ENCODE results near the gene OTUB2.

- no peak for TF ChIP-seq CTCF (IDR thresholded peaks at IDR 0.05)
- no peak for TF ChIP-seq POLR2A (IDR thresholded peaks at IDR 0.05)
Observed at GRCh38 chr14:94046696-94047250, 20.6 kb downstream of the OTUB2 start.

All from right lobe of liver (tissue), 4 donors.